Measurements from ENCODE around the gene PDE8B.
A peak's percentile ranks its signal among the peaks of the same experiment; 100 is the strongest.

Gene PDE8B

DNA sequence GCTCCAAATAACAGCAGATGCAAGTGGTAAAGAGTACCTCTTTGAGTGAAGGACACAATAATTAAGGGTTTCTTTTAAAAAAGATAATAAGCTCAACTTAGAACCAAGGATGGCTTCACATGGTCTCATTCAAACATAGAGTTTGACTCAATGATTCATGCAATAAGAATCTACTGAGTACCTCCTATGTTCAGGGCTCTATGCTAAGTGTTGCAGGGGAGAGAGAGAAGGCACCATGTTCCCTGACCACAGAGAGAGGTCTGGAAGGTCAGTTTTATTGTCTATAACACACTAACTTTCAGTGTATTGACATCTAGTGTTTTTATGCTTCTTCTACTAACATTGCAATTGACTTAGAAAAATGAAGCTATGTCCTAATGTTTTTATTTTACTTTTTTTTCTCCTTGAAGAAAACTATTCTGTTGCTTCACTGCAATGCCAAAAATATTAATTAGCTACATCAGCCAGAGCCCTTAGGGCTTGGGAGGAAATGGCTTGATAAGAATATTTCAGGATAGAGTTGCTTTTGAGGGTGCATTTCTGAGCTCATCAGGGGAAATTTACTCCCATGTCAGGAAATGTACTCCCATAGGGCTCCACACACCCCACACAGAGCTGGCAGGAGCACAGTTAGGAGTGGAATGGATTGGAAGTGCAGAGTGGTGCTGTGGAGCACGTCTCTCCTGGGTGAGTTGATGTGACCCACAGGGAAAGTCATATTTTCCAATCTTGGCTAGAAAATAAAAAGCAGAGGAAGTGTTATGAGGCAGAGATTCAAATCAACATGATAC, 106.6 kb downstream of the PDE8B start:
- TF ChIP-seq EZH2phosphoT487 (IDR thresholded peaks at IDR 0.05; ENCODE audit: low read length) = no peak
- TF ChIP-seq, protein P1, sequence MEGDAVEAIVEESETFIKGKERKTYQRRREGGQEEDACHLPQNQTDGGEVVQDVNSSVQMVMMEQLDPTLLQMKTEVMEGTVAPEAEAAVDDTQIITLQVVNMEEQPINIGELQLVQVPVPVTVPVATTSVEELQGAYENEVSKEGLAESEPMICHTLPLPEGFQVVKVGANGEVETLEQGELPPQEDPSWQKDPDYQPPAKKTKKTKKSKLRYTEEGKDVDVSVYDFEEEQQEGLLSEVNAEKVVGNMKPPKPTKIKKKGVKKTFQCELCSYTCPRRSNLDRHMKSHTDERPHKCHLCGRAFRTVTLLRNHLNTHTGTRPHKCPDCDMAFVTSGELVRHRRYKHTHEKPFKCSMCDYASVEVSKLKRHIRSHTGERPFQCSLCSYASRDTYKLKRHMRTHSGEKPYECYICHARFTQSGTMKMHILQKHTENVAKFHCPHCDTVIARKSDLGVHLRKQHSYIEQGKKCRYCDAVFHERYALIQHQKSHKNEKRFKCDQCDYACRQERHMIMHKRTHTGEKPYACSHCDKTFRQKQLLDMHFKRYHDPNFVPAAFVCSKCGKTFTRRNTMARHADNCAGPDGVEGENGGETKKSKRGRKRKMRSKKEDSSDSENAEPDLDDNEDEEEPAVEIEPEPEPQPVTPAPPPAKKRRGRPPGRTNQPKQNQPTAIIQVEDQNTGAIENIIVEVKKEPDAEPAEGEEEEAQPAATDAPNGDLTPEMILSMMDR (IDR thresholded peaks at IDR 0.05; ENCODE audit: low read length) = no peak
- no peak for TF ChIP-seq EZH2 (optimal IDR thresholded peaks at IDR 0.05; ENCODE audit: low read depth, low read length)
- Histone ChIP-seq H3K27me3 (replicated peaks; ENCODE audit: insufficient read depth, low read length) (no peaks in the 10 kb centered on the region), H3K4me1 (ENCODE audit: low read length) (0 out of 2 replicates have a peak, but pooled peaks cover 3% of the 10 kb centered on the region), H3K27ac (ENCODE audit: low read length) (no peak overlapping the region), H3K36me3 (replicated peaks; ENCODE audit: insufficient read depth, low read length) (no peaks in the 10 kb centered on the region), H2AFZ (ENCODE audit: low read length) (no peak overlapping the region), H3K4me3 (ENCODE audit: low read length) (no peak overlapping the region), H3K79me2 (ENCODE audit: low read length) (no peaks in the 10 kb centered on the region), H3F3A (ENCODE audit: insufficient read depth, low read length) (no peaks in the 10 kb centered on the region), H3K4me2 (ENCODE audit: low read depth, low read length) (no peak overlapping the region), H4K20me1 (ENCODE audit: insufficient read depth, low read length) (no peaks in the 10 kb centered on the region), H3K9ac (ENCODE audit: low read length) (no peak overlapping the region), H3K9me3 (replicated peaks; ENCODE audit: insufficient read depth, low read length) (no peaks in the 10 kb centered on the region), H3K9me2 (replicated peaks; ENCODE audit: insufficient read depth, low read length) (no peaks in the 10 kb centered on the region)
- no peak for DNase-seq

DNA sequence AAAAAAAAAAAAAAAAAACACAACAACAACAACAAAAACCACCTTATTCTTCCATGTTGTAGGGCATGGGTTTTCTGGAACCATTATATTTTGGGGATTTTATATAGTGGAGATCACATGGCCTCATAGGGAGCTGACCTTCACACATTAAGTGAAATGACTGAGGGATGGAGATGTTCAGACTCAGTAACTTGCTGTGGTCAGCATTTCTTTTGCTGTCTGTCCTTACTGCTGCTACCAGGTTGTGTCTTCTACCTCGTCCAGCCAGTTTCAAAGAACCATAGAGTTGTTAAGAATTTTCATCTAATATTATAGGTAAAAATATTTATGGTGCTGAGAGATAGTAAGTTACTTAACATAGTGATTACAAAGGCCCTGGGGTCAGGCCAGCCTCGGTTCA, 107.6 kb downstream of the PDE8B start:
- no peak for DNase-seq
- no peaks in the 10 kb centered on the region for H3K79me2 ChIP-seq (ENCODE audit: low read length)
- H3K36me3 ChIP-seq (replicated peaks; ENCODE audit: insufficient read depth, low read length) = no peaks in the 10 kb centered on the region
- H3K9me3 ChIP-seq (replicated peaks; ENCODE audit: insufficient read depth, low read length) = no peaks in the 10 kb centered on the region
- 0 out of 2 replicates have a peak, but pooled peaks cover 3% of the 10 kb centered on the region for H3K4me1 ChIP-seq (ENCODE audit: low read length)
- H3K27ac ChIP-seq (ENCODE audit: low read length) = no peak overlapping the region
- TF ChIP-seq EZH2phosphoT487 (IDR thresholded peaks at IDR 0.05; ENCODE audit: low read length) (no peak), EZH2 (optimal IDR thresholded peaks at IDR 0.05; ENCODE audit: low read depth, low read length) (no peak)
- TF ChIP-seq, protein P1 (IDR thresholded peaks at IDR 0.05; ENCODE audit: low read length) = no peak
- no peaks in the 10 kb centered on the region for H3F3A ChIP-seq (ENCODE audit: insufficient read depth, low read length)
- no peaks in the 10 kb centered on the region for H4K20me1 ChIP-seq (ENCODE audit: insufficient read depth, low read length)
- no peak overlapping the region for H3K4me2 ChIP-seq (ENCODE audit: low read depth, low read length)
- H3K9ac ChIP-seq (ENCODE audit: low read length) = no peak overlapping the region
- no peaks in the 10 kb centered on the region for H3K9me2 ChIP-seq (replicated peaks; ENCODE audit: insufficient read depth, low read length)
- no peak overlapping the region for H2AFZ ChIP-seq (ENCODE audit: low read length)
- no peak overlapping the region for H3K4me3 ChIP-seq (ENCODE audit: low read length)
- H3K27me3 ChIP-seq (replicated peaks; ENCODE audit: insufficient read depth, low read length) = no peaks in the 10 kb centered on the region

DNA sequence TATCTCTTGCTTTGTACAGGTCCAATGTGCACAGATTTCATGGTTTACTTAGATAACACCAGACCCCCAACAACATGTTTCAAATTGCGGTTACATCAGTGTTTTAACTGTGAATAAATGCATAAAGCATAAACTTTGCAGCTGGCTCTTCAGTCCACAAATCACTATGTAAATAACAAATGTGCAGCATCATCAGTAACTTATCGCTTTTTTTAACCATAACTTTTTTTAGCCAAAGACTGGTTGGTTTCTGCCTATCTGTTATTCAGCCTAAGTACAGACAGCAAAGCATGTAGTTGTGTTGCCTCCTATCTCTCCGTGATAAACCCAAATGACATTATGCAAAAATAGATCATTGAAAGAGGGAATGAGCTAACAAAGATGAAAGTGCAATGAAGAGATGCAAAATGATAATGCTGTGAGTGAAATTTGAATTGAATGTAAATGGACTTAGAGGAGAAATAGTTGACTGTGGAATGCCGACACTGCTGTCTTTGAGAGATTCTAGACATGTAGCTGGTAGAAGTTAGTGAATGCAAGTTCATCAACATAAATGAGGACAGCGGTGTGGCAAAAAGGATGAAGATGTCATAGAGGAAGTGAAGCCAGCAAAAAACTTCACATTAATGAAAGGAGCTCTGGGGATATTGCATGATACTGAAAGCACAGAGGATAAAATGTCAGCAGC, 108.8 kb downstream of the PDE8B start:
- Histone ChIP-seq H3K9ac (ENCODE audit: low read length) (no peak overlapping the region), H3K4me2 (ENCODE audit: low read depth, low read length) (peak overlapping the region; percentile 46), H2AFZ (ENCODE audit: low read length) (peak overlapping the region; percentile 38), H3K9me3 (replicated peaks; ENCODE audit: insufficient read depth, low read length) (no peaks in the 10 kb centered on the region), H3K36me3 (replicated peaks; ENCODE audit: insufficient read depth, low read length) (no peaks in the 10 kb centered on the region), H3K27ac (ENCODE audit: low read length) (no peak overlapping the region; the same call in 1 of the 2 replicates), H3K4me3 (ENCODE audit: low read length) (peak overlapping the region; percentile 35; the same call in 1 of the 2 replicates), H3K79me2 (ENCODE audit: low read length) (no peaks in the 10 kb centered on the region), H3K27me3 (replicated peaks; ENCODE audit: insufficient read depth, low read length) (no peaks in the 10 kb centered on the region), H4K20me1 (ENCODE audit: insufficient read depth, low read length) (no peaks in the 10 kb centered on the region), H3K9me2 (replicated peaks; ENCODE audit: insufficient read depth, low read length) (no peaks in the 10 kb centered on the region), H3F3A (ENCODE audit: insufficient read depth, low read length) (no peaks in the 10 kb centered on the region), H3K4me1 (ENCODE audit: low read length) (0 out of 2 replicates have a peak, but pooled peaks cover 3% of the 10 kb centered on the region)
- peak; percentile 49 for DNase-seq
- TF ChIP-seq EZH2phosphoT487 (IDR thresholded peaks at IDR 0.05; ENCODE audit: low read length) = no peak
- TF ChIP-seq EZH2 (optimal IDR thresholded peaks at IDR 0.05; ENCODE audit: low read depth, low read length) = no peak
- TF ChIP-seq, protein P1 (IDR thresholded peaks at IDR 0.05; ENCODE audit: low read length) = no peak

All from MM.1S (cell line).